ENCODE data around the gene LAD1.

Gene LAD1

DNA sequence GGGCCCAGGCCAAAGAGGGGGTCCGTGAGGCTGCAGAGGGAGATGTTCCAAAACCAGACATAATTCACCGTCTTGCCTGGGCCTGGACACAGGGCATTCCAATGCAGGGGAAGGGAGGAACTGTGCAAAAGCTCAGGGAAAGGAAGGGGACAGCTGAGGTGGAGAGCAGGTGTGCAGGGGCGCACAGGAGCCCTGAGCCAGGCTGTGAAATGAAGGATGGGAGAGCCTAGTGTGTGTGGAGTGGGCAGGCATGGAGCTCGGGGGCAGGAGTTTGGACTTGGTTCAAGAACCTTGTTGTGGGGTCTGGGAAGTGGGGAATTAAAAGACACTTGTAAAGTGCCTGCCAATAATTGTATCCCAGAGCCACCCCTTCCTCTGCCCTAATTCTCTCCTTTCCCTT lies 20.1 kb upstream of the LAD1 start:
- DNase-seq (ENCODE audit: low spot score): no peak

DNA sequence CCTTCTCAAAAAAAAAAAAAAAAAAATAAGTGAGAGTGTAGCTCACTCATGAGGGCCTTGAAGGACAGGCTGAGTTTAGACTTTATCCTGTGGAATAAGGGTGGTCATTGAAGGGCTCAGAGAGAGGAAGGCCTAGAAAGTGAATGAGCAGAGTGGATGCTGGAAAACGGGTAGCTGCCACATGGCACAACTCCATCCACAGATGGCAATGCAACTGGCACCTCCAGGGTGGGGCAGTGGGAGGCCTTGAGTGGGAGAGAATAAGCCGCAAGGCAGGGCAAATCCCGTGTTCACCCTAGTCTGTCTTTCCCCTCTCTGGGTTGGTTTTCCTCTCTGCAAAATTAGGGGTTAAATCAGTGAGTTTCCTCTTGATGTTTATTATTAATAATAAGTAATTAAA lies 19.3 kb upstream of the LAD1 start:
- no peak for DNase-seq (ENCODE audit: low spot score)

DNA sequence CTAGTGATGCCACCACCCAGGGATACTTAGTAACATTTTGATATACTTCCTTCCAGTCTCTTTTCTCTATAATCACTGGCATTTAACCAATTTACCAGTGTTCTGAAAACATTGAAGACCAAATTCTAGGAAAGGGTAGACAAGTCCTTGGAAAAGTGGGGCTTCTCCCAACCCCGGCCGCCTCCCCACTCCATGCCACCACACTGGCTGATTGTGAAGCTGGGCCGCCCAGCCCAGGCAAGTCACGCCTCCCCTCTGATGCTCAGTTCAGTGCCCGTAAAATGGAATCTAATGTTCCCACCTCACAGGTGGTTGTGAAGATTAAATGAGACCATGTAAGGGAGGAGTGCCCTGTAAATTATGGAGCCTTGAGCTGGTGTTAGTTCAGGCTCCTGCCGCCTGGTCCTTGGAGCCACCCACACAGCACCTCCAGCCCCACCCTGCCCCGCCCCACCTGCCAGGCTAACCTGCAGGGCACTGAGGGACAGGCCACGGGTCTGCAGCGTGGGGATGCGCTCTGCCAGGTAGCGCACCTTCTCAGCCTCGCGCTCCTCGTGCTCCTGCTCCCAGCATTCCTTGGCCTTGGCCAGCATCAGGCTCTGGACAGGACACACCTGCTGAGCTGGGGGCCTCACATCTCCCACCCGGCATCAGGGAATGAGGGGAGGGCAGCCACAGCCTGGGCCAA lies 15.1 kb upstream of the LAD1 start:
- DNase-seq (ENCODE audit: low spot score): no peak

DNA sequence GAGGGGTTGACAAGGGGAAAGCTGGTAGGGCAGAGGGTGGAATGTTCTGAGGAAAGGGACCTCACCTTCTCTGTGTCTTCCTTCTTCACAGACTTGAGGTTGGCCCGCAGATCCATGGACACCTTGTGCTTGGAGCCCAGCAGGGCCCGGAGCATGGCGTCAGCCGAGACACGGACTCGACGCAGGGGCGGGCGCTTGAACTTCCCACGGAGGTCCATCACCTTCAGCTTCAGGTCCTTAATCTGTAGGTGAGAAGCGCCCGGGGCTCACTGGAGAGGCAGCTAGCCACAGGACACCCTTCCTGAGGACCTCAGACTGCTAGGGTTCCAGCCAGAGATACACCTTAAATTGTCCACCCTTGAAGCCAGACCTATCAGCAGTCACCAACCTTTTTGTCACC lies 12.2 kb upstream of the LAD1 start:
- DNase-seq (ENCODE audit: low spot score): no peak

DNA sequence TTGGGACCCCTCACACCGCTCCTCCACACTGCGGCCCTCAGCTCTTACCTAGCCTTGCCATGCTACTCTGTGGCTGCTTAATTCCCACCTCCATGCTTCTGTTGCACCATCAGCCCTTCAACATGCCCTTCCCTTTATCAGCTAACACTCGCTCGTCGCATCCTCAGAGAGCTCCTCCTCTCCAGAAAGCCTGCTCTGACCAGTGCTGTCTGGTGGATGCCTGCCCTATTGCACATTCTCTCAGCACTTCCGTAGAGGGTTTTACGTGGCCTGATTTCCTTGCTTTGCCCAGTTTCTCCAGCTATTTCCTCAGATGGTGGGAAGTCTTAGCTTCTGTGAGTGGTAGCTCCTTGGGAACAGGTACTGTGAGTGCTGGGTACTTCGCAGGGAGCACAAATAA lies 10.3 kb upstream of the LAD1 start:
- DNase-seq (ENCODE audit: low spot score): no peak

DNA sequence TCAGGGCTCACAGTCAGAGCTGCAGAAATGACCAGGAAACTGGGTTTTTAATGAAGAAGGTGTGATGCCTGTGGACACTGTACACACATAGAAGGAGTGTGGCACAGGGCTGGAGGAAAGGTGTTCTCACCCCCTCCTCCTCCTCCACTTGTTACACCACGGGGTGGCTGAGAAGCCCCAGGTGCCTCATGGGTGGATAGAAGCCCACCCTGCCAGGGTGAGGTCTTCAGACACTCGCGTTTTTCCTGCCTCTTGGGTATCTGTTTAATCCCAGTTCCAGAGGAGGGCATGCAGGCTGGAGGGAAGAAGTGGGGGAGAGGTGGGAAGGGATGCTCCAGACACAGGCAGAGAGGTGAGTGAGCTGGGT lies 9.7 kb upstream of the LAD1 start:
- no peak for DNase-seq (ENCODE audit: low spot score)

DNA sequence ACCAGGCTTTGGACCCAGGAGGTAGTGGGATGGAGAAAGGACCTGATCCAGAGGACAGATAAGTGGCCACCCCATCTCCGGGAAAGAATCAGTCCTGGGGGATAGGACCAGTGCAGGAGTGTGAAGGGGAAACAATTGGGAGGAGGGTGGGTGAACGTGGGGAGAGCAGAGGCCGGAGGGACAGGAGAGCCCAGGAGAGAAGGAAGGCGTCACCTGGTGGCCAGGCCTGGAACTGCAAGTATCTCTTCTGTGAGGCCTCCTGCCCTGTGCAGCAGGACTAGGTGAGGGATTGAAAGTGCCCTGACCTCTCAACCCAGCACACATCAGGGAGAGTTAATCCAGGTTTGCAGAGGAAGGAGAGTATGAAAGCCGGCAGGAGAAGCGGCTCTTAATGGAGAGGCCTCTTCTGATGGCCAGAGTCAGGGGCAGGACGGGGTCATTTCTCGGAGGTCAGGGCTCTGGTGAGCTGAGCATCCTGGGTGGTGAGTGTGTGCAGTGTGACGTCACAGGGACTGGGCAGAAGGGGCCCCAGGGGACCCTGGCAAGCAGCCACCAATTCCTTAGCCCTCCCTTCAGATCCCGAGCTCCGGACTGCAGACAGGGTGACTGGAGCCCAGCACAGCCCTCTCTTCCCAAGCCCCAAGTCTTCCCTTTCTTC lies 9.2 kb upstream of the LAD1 start:
- peak; percentile 70 for DNase-seq (ENCODE audit: low spot score)

DNA sequence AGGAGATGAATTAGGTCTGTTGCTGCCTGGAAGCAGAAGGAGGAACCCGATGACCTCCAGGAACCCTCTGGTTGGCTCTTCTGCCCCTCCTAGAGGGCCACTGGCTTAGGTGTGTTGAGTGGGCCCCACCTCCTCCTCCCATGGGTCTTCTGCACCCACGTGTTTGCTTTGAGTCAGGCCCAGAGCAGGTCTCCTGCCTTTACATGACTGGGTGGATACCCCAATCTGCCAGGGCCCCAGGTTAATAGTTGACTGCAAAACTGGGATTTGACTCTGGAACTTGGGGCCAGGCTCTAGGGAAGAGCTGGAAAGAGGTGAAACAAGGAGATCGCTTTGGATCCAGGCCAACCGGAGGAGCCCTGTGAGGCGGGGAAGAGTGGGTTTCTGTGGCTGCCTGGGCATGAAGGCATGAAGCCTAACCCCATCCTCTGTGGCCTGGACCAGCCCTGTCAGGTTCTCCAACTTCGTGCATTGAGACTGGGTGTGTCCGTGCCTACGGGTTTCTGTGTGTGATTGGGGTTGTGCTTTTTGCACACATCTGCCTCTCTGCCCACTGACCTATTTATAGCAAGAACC lies 7.8 kb upstream of the LAD1 start:
- no peak for DNase-seq (ENCODE audit: low spot score)

DNA sequence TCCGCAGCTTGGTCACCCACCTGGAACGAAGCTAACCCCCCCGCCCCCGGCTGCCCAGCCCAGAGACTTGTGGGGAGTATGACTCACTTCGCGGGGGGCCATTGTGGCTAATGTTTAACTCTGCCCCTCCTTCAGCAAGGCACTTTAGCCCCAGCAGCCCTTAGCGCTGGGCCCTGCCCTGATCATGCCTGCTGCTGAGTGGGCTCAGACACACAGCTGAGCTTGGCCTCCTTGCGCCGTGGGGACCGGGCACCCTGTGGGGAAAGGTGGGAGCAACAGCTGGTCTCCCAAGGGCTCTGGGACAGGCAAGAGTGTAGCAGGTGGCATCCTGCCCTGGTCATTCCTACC lies 6.3 kb upstream of the LAD1 start:
- DNase-seq (ENCODE audit: low spot score): no peak

DNA sequence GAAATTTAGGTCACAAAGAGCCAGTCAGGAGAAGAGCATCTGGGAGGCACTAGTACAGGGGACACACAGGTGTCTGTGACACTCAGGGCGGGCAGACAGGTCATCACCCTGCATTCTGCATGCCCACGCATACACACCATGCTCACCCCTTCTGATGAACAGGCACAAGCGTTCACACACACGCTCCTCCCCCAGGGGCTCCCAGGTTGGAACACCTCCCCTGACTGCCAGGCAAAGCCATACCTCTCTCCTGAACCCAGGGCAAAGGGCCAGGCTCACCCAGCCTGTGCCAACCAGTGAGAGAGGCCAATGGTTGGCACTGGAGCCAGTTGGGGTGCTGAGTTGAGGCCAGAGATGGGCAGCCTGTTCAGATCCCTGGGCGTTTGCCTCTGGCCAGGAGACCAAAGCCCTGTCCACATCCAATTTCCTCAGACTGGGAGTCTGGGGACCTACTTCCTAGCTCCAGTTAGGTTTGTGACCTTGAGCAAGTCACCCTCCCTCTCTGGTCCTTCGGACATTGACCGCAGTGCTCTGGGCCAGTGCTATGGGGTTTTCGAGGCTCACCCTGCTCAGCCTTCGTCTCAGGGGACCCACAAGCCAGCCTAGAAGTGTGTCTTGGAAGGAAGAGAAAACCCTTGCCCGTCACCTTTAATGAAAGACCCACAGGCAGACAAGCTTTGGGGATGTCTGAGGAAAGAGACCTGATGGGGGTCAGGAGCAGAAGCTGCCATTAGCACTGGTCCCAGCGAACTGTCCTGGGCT lies 5.8 kb upstream of the LAD1 start:
- no peak for DNase-seq (ENCODE audit: low spot score)

DNA sequence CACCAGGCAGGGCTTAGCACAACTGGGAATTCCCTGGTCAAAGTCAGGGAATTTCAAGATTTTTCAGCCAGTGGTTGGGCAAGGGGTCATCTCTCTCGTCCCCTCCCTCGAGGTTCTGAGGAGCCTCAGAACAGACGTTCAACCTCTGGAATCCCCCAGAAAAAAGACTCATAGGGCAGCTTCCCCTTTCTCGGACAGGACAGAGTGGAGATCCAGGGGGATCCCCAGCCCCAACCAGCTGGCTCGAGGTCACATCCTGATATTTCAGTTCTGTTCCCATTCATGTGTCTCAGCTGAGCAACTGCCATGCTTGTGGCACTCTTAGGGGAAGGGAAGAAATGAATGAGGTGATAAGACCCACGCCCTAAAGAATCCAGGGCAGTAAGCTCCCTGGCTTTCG lies 4.9 kb upstream of the LAD1 start:
- no peak for DNase-seq (ENCODE audit: low spot score)

DNA sequence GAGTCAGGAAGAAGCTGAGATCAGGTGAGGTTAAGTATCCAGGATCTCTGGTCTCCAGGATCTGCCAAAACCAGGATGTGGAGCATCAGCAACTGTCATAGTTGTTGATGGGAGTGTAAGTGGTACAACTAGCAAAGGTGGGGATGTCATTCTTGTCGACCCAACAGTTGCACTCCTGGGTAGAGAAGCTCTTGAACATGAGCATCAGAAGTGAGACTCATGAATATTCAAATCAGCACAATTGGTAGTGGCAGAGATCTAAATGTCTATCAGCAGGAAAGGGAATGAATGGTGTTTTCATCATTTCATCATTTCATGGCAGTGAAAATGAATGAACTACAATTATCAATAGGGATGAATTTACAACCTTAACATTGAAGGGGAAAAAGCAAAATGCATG lies 4.2 kb upstream of the LAD1 start:
- no peak for DNase-seq (ENCODE audit: low spot score)

DNA sequence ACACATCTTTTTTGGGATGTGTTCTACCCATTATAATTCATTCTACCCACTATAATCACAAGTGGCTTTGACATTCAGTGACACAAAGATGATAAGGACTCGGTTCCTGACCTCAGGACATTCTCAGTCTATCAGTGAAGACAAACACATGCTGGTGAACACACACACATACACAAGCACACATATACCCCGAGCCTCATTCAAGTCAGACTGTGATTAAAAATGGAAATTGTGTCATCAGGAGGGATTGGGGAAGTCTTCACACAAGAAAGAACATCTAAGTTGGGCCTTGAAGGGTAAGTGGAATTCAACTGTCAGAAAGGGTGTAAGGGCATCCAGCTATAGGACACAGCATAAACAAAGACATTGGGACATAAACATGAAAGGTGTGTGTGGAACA lies 2.6 kb upstream of the LAD1 start:
- no peak for DNase-seq (ENCODE audit: low spot score)

DNA sequence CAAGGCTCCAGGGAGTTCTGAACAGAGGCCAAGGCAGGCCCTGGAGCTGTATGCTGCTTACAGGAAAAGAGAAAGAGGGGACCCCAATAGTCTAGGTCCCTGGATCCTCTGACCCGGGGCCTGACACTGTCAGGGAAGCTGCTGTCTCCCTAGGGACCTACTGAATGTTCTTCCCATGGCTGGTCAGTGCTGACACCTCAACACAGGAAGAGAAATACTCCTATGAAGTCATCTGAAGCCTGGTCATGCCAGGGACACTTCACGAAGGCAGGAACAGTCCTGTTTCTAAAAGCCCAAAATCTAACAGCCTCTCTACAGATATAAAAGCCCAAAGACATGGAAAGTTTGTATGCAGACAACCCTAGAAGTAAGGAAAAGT lies 1.7 kb upstream of the LAD1 start:
- DNase-seq (ENCODE audit: low spot score): no peak

DNA sequence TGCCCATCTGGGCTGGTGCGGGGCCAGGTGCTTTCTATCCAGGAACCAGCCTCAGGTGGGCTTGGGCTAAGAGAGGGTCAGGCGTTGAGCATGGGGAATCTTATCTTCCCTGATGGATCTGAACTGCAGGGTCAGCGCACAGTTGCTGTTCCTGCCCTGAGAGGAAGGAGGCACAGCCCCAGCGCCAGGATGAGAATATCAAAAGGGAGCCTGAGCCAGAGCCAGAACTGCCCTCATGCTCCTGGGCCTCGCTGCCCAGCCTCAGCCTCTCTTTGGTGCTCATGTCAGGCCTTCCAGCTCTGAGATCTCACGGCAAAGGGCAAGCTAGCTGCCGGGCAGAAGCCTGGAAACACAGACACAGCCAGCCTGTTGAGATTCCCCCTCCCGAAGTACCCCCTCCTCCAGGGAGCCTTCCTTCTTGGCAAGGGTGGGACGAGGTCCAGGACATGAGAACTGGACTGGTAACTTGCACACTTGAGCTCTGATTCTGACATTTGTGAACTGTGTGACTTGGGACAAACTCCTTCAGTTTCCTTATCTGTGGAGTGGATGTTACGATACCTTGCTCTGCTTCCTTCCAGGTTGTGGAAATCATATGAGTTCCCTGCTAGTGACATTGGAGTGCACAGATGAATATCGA lies 1.2 kb upstream of the LAD1 start:
- no peak for DNase-seq (ENCODE audit: low spot score)

DNA sequence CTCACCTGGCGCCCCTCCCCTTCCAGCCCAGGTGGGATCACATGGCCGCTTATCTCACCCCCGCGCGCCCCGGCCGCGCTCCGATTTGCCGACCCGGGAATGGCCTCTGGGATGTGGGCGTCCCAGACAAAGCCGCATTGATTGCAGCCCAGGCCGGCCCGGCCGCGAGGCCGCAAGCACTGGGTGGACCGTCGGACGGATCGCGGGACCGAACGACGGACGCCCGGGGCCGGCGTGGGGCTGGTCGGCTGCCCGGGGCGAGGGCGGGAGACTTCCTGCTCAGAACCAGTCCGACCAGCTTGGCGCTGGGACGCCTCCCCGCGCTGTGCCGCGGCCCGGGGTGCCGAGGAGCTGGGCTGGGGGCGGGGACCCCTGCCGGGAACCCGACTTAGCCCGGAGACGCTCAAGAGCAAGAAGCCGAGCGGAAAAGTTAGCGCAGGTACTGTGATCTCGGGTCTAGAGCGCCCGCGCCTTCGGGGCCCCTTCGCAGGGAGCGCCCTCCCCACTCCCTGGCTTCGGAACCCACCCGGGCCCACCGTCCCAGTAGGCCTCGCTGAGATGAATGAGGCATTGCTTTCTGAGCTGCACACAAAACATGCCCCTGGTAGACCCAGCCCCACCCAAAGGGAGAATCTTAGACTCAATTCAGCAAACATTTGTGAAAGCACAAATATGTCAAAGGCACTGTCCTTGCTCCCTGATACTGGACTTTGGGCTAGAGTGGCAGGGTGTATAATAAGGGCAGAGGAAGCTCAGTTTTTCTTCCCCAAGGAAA lies 415 bp upstream of the LAD1 start:
- DNase-seq (ENCODE audit: low spot score): no peak

DNA sequence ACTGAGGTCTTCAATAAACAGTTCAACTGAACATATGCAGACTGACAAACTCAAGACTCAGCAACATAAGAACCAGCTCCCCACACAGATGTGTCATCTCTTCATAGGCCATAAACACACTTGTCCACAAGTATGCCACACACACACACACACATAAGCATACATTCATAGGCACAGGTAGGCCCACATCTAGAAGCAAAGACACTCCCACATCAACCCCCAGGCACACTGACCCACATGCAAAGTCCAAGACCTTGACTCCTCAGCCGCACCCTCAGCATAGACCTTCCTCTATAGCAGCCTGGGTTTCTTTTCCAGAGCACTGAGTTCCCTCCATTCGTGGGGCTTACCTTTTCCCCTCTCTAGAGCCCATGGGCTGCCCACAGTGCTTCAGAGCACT lies 1.4 kb downstream of the LAD1 start:
- no peak for DNase-seq (ENCODE audit: low spot score)

DNA sequence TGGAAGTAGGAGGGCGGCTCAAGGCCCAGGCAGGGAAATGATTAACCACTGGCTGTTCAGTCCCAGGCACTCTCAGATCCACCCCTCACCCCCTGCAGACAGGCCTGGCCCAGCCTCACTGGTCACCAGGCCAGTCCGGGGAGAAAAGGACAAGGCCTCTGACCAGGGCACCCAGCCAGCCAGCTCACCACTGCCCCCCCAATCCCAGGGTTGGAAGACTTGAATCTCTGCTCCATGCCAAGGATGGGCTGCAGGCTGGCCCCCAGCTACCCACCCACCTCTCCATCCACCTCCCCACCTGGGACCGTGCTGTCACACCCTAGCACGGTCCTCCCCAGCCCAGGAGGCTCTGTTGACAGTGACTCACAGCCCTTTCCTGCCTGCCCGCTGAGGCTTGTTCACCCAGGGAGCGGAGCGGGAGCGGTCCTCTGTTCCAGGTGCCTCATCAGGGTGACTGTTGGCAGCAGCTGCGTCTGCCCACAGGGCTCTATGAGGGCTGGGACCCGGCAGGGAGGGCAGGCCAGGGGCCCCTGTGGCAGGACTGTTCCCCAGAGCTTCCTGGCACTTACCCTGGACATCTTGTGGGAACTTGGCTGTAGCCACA lies 2.2 kb downstream of the LAD1 start:
- no peak for DNase-seq (ENCODE audit: low spot score)

DNA sequence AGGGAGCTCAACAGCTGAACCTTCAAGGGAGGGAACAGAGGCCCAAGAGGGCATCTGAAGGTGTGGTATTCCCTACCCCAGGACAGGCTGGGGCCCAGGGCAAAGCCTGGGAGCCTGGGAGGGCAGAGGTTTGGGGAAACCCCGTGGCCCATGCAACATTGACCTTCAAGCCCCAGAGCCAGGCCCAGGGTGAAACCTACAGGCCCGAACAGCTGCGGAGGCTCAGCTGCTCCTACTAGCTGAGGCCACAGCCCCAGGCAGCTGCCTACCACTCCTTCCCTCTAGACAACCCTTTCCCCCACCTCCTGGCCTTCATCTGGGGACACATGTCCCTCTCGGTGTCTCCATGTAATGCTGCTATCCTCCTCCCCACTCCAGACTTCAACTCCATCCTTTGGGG lies 3.2 kb downstream of the LAD1 start:
- DNase-seq (ENCODE audit: low spot score): no peak

DNA sequence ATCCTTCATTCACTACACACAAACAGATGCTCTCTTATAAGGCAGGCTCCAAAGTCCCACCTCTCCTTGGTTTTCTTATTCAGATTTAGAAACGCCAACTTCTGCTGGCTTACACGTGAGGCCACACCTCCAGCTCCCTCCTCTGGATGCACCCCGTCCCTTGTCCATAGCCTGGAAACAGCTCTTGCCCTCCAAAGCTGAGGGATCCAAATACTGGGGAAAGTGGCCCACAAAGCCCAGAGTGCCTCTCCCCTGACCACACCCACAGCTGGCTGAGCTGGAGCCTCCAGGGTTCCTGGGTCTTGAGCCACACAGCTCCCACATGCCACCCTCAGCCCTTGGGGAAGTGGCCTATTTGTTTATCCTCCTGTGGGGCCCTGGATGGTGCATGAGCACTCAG lies 4.5 kb downstream of the LAD1 start:
- no peak for DNase-seq (ENCODE audit: low spot score)

DNA sequence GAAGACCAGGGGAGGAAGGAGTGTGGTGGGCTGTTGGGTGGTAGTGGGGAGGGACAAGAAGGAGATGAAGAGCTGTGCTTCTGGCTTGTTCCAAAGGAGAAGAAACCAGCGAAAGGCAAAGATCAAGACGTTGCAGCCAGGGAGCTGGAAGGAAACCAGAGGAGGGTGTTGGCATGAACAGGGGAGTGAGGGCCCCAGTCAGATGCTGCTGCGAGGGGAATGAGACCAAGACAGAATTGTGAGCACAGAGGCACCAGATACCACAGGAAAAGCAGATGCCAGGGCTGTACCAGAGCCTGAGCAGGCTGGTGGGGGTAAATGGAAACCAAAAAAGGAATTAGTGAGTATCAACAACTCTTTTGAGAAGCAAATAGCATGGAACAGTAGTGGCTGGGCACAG lies 6.0 kb downstream of the LAD1 start:
- DNase-seq (ENCODE audit: low spot score): no peak
